Upper lobe of right lung (tissue), 1 donor: ENCODE results near the gene MRPL37. TPM values are rescaled to one million over a fixed set of nuclear protein-coding genes. Genes with fewer than 3 reads are reported as not detected.
A peak's percentile ranks its signal among the peaks of the same experiment; 100 is the strongest.
"Not testable (repeated sequence)": the region's sequence is repeated elsewhere in the genome, so short reads cannot be mapped to it uniquely, and the experiment has no call there.

ENCODE experiments used
- ATAC-seq: fragments of 200-7000 bp; cut with Tn5 transposase; one replicate; pipeline ENCODE4 v1.9.1; 2020; ENCODE audit warnings: mild to moderate bottlenecking, moderate library complexity
- DNase-seq: peaks from one replicate; pipeline ENCODE4 v3.0.0-alpha.2; 2020
- H3K27ac ChIP-seq: fragments of 200-600 bp; one replicate; pipeline ENCODE4 v1.8.0; 2022
- H3K27me3 ChIP-seq: fragments of 200-600 bp; one replicate; pipeline ENCODE4 v1.8.0; 2022; ENCODE audit warnings: mild to moderate bottlenecking
- H3K36me3 ChIP-seq: fragments of 200-600 bp; one replicate; pipeline ENCODE4 v1.8.0; 2022
- H3K4me1 ChIP-seq: fragments of 200-600 bp; one replicate; pipeline ENCODE4 v1.8.0; 2022
- H3K4me3 ChIP-seq: fragments of 200-600 bp; one replicate; pipeline ENCODE4 v1.8.0; 2022; ENCODE audit warnings: mild to moderate bottlenecking
- H3K9me3 ChIP-seq: fragments of 200-600 bp; one replicate; pipeline ENCODE4 v1.8.0; 2022
- intact Hi-C: fragments of 100-400 bp; cut with DNase I; formaldehyde crosslinking; loops from one replicate; pipeline ENCODE4 v1.11.0; 2022
- total RNA-seq: library from RNA; stranded (reverse); fragmentation: NEBNext Ultra II Directional; extraction: Animal tissue kit (Norgen Biotek cat#: 25700); gene quantifications from one replicate; pipeline ENCODE4 v1.2.1, GENCODE V29; 2021
- TF ChIP-seq, protein P1 (sequence below): fragments of 200-600 bp; IDR thresholded peaks from one replicate; pipeline ENCODE4 v1.8.0; 2022; ENCODE audit warnings: antibody characterized with exemption
- donor health status: DM: no; HTN: yes; CAD: no; lungs with severe emphysema.

The MRPL37 gene
- total RNA-seq, 1 donor from 2014 or later = 41.9 TPM

DNA sequence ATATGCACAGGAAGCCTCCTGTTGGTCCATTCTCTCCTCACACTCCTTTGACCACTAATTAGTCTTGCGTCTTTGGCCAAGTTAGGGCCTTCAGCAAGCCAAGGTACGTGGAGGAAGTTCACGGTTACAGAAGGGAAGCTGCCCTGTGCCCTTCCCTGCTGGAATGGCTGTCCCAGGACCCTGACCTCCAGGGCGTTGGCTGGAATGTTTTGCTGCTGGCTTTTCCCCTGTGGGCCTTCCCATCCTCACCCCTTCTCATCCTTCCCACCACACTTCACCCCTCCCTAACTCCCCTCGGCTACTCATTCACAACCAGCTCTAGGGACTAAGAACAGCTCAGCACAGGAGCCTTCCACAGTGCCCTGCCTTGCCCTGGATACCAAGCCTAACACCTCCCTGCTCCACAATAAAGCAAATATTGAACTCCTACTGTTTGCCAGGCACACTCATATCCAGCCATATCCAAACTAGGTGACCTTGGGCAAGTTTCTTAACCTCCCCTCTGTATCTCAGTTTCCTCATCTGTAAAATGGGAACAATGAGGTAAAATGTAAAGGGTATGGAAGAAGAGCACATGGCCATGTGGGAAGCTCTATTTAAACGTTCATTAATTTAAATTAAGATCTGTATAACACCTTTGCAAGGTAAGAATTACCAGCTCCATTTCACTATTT, 38.3 kb upstream of the MRPL37 start:
- DNase-seq (peak; percentile 18), ATAC-seq (no peak)
- no peaks in the 10 kb centered on the region for H3K36me3 ChIP-seq
- no peak overlapping the region for H3K27ac ChIP-seq
- no peaks in the 10 kb centered on the region for H3K9me3 ChIP-seq
- H3K4me1 ChIP-seq = peaks cover 5% of the 10 kb centered on the region
- intact Hi-C loops = no loop called here
- no peak overlapping the region for H3K4me3 ChIP-seq
- TF ChIP-seq, protein P1, sequence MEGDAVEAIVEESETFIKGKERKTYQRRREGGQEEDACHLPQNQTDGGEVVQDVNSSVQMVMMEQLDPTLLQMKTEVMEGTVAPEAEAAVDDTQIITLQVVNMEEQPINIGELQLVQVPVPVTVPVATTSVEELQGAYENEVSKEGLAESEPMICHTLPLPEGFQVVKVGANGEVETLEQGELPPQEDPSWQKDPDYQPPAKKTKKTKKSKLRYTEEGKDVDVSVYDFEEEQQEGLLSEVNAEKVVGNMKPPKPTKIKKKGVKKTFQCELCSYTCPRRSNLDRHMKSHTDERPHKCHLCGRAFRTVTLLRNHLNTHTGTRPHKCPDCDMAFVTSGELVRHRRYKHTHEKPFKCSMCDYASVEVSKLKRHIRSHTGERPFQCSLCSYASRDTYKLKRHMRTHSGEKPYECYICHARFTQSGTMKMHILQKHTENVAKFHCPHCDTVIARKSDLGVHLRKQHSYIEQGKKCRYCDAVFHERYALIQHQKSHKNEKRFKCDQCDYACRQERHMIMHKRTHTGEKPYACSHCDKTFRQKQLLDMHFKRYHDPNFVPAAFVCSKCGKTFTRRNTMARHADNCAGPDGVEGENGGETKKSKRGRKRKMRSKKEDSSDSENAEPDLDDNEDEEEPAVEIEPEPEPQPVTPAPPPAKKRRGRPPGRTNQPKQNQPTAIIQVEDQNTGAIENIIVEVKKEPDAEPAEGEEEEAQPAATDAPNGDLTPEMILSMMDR = no peak
- no peaks in the 10 kb centered on the region for H3K27me3 ChIP-seq

DNA sequence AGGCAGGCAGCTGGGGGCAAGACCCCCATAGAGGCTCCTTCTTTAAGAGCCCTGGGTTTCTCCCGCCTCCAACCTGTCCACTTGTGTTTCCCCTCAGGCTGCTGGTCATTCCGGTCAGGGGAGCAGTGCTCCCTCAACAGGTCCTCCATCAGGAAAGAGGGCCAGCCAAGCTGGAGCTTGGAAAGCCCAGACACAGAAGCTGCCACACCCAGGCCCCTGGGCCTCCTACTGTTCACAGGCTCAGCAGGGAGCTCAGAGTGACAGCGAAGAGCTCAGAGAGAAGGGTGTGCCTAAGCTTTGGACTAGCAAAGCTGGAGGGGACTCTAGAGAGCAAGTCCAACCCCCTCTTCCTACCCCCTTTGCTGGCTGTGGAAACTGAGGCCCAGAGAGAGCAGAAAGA, 36.9 kb upstream of the MRPL37 start:
- TF ChIP-seq, protein P1 = no peak
- Histone ChIP-seq H3K4me1 (peaks cover 5% of the 10 kb centered on the region), H3K36me3 (no peaks in the 10 kb centered on the region), H3K4me3 (no peak overlapping the region), H3K27me3 (no peaks in the 10 kb centered on the region), H3K9me3 (no peaks in the 10 kb centered on the region), H3K27ac (no peak overlapping the region)
- no peak for ATAC-seq
- DNase-seq = peak; percentile 23
- intact Hi-C loops = no loop called here

DNA sequence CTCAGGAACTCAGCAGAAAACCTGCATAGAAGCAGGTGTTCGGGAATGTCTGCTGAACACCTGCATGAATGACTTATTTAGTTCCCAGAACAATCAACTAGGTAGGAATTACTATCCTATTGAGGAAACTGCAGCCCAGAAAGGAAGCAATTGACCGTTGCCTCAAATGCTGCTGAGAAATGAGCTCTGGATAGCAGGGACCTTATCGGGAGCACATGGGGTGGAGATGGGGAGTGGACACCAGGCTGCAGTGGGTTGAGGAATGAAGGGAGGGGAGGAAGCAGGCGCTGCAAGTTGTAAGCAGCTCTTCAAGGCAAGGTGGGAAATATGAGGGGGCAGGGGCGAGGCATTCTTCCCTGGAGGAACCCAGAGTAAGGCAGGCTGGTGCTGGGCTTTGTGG, 36.4 kb upstream of the MRPL37 start:
- H3K4me3 ChIP-seq = no peak overlapping the region
- DNase-seq (no peak), ATAC-seq (no peak)
- TF ChIP-seq, protein P1 = no peak
- H3K27ac ChIP-seq = no peak overlapping the region
- no peaks in the 10 kb centered on the region for H3K36me3 ChIP-seq
- H3K4me1 ChIP-seq = peaks cover 5% of the 10 kb centered on the region
- intact Hi-C loops = no loop called here
- no peaks in the 10 kb centered on the region for H3K9me3 ChIP-seq
- H3K27me3 ChIP-seq = no peaks in the 10 kb centered on the region

DNA sequence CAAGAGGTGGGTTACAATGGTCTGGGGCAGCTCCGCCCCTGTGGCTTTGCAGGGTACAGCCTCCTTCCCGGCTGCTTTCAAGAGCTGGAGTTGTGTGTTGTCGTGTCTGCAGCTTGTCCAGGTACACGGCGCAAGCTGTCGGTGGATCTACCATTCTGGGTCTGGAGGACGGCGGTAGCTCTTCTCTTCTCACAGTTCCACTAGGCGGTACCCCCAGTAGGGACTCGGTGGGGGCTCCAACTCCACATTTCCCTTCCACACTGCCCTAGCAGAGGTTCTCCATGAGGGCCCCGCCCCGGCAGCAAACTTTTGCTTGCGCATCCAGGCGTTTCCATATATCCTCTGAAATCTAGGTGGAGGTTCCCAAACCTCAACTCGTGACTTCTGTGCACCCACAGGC, 34.8 kb upstream of the MRPL37 start:
- TF ChIP-seq, protein P1 = no peak
- Histone ChIP-seq H3K27me3 (no peaks in the 10 kb centered on the region), H3K4me1 (peaks cover 1% of the 10 kb centered on the region), H3K4me3 (no peak overlapping the region), H3K36me3 (no peaks in the 10 kb centered on the region), H3K9me3 (no peaks in the 10 kb centered on the region), H3K27ac (no peak overlapping the region)
- no peak for ATAC-seq
- no peak for DNase-seq
- intact Hi-C loops = no loop called here

DNA sequence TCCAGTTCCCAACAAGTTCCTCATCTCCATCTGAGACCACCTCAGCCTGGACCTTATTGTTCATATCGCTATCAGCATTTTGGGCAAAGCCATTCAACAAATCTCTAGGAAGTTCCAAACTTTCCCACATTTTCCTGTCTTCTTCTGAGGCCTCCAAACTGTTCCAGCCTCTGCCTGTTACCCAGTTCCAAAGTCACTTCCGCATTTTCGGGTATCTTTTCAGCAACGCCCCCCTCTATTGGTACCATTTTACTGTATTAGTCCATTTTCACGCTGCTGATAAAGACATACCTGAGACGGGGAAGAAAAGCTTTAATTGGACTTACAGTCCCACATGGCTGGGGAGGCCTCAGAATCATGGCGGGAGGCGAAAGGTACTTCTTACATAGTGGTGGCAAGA, 33.6 kb upstream of the MRPL37 start:
- ATAC-seq, H3K9me3 ChIP-seq, intact Hi-C loops, H3K4me1 ChIP-seq, H3K36me3 ChIP-seq, H3K27ac ChIP-seq, DNase-seq, H3K4me3 ChIP-seq, H3K27me3 ChIP-seq: not testable (repeated sequence)

DNA sequence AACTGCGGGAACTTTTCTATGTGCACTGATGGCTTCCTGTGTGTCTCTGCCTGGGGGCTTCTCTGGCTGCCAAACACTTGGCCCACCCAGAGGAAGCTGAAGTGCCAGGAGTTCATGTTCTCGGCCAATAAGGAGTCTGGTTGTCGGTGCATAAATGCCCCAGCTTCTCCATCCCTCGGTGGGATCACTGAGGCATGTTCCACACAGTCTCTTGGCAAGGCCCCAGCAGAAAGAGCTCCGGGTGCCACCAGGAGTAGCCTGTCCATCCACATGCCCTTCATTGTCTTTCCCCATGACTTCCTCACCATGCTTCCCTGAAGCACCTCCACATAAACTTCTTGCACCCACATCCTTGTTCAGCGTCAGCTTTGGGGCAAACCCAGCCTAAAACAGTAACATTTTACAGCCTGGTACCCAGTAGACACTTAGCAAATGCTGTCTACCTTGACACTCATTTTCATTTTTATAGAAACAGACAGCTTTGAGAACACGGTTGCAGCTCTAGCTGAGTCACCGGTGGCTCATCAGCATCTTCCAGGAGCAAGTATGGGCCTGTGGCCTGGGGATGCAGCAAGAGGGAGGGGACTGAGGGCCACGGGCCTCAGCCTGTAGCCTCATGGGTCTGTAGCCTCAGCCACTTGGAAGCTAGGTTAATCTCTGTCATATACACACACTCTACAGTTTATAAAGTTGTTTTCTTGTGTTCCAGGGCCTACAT, 32.4 kb upstream of the MRPL37 start:
- ATAC-seq = no peak
- Histone ChIP-seq H3K9me3 (no peaks in the 10 kb centered on the region), H3K27me3 (no peaks in the 10 kb centered on the region), H3K4me3 (no peak overlapping the region), H3K36me3 (no peaks in the 10 kb centered on the region), H3K4me1 (no peaks in the 10 kb centered on the region), H3K27ac (no peak overlapping the region)
- intact Hi-C loops = no loop called here
- no peak for DNase-seq
- TF ChIP-seq, protein P1 = no peak
